NCI-H446 treated with DMSO at 0.1 percent for 48 hours (cell line): Measurements from ENCODE around the gene LGALS7B.
"Not testable (repeated sequence)": the region's sequence is repeated elsewhere in the genome, so short reads cannot be mapped to it uniquely, and the experiment has no call there.

ENCODE experiments used
- DNase-seq: peaks from one replicate; lab custom pipeline; 2025; lab: John Stamatoyannopoulos, UW

The LGALS7B gene

DNA sequence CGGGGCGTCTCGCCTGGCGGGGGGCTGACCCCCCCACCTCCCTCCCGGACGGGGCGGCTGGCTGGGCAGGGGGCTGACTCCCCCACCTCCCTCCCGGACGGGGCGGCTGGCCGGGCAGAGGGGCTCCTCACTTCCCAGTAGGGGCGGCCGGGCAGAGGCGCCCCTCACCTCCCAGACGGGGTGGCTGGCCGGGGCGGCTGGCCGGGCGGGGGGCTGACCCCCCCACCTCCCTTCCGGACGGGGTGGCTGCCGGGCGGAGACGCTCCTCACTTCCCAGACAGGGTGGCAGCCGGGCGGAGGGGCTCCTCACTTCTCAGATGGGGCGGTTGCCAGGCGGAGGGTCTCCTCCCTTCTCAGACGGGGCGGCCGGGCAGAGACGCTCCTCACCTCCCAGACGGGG, 8.8 kb downstream of the LGALS7B start:
- DNase-seq, result not testable (repeated sequence)

DNA sequence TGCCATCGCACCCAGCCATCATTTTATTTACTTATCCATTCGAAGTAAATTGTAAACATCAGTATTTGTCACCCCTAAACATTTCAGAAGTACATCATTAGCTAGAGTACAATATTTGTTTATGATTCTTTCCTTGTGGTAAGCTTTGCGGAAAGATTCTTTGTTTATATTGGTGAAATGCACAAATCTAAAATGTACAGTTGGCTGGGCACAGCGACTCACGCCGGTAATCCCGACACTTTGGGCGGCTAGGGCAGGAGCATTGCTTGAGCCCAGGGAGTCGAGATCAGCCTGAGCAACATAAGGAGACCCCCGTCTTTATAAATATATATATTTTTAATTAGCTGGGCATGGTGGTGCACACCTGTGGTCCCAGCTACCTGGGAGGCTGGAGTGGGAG, 10.1 kb downstream of the LGALS7B start:
- no peak for DNase-seq

DNA sequence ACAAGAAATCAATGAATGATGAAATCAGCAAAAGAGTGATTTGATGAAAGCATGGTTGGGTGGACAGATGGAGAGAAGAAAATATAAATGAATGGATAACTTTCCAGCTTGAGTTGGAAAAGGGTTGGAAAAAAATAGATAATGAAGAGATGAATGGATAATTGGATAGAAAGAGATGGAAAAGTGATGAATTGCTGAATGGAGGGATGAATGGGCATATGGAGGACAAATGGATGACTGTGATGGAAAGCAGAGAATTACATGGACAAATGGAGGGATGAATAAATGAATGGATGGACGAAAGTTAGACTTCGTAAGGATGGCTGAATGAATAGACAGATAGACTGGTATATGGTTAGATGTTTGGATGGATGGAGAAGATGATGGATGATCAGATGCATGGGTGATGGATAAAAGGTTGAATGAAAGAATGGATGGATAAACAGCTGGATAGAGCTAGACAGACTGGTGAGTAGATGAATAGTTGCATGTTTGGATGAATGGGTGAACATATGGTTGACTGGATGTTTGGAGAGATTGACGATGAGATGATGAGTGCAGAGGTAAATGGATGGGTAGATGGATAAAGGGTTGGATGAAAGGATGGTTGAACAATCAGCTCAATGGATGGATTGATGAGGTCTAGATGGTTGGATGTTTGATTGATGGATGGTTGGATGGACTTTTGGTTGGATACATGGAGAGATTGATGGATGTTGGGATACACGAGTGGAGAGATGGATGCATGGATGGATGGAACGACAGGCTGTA, 11.8 kb downstream of the LGALS7B start:
- DNase-seq, result no peak

DNA sequence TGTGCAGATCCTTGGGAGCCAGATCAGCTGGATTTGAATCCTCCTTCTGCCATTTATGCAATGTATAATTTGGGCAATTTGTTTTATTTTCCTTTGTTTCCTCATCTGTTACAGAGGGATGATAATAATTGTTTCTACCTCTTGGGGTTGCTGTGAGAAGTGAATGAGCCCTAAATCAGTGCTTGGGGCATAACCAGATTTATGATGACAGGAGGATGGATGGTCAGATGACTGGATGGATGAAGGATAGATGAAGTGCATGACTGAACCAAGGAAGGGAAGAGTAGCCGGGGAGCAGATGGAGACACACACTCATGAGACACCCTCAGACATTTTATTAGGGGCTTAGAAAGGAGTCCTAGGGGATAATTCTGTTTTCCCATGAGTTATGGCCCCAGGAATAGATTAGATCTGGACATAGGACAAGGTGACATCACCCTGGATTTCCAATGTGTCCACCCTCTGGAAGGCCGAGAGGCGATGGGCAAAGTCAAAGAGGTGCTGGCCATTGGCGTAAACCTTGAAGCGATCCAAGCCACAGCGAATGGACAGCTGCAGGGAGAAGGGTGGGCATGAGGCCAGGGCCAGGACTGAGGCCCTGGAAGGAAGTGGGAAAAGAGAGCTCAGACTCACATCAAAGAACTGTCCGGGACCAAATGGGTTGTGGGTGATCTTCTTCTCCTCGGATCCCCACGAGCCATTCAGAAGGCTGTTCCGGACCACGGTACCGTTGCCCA, 12.5 kb downstream of the LGALS7B start:
- no peak for DNase-seq

DNA sequence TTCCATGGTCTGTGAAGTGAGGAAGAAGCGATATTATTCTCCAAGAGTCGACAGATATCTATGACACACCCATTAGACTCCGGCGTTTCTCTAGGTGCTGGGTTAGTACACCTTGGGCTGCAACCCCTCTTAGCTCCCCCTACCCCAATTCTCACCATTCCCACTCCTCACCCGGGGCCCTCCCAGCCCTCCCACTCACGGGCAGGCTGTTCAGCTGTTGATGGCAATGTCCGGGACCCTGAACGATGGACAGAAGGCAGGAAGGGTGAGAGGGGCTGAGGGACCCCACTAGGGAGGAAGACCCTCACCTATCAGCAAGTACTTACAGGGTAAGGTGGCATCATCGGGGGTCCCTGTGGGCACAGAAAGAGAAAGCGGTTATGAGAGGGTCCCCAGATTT, 14.5 kb downstream of the LGALS7B start:
- no peak for DNase-seq

DNA sequence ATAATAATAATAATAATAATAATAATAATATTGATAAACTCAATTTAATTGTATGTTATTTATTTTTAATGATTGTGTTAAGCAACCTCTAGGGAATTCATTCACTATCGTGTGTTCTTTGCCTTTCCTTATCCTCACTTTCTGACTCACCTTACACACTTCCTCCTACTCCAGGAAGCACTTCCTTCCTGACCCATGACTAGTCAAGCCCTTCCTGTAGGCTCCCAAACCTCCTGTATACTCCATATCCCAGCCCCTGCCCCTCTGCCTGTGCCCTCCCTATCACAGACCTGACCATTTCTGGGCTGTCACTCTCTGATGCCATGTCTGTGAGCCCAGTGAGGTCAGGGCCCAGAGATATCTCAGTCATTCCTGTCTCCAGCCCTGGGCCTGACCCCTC, 16.2 kb downstream of the LGALS7B start:
- no peak for DNase-seq

DNA sequence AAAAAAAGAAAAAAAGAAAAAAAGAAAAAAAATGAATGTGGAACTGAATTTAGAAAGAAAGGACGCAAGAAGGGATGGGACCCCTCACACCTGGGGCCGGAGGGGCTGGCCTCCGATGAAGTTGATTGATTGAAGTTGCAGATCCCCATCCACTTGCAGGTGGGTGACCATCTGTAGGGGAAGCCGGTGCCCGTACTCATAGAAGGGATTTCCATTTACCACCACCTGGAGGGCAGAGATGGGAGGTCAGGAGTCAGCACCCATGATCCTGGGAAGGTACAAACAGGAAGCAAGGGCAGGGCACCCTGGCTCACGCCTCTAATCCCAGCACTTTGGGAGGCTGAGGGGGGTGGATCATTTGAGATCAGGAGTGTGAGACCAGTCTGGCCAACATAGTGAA, 17.4 kb downstream of the LGALS7B start:
- DNase-seq, result no peak

DNA sequence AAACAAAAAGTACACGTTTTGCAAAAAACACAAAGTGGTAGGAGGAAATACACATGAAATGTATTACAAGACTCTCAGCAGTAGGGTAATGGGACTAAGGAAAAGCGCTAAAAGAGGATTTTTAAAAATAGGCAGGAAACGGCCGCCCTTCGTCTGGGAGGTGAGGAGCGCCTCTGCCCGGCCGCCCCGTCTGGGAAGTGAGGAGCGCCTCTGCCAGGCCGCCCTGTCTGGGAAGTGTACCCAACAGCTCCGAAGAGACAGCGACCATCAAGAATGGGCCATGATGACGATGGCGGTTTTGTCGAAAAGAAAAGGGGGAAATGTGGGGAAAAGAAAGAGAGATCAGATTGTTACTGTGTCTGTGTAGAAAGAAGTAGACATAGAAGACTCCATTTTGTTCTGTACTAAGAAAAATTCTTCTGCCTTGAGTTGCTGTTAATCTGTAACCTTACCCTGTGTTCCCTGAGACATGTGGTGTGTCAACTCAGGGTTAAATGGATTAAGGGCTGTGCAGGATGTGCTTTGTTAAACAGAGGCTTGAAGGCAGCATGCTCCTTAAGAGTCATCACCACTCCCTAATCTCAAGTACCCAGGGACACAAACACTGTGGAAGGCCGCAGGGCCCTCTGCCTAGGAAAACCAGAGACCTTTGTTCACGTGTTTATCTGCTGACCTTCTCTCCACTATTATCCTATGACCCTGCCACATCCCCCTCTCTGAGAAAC, 18.5 kb downstream of the LGALS7B start:
- DNase-seq, result not testable (repeated sequence)

DNA sequence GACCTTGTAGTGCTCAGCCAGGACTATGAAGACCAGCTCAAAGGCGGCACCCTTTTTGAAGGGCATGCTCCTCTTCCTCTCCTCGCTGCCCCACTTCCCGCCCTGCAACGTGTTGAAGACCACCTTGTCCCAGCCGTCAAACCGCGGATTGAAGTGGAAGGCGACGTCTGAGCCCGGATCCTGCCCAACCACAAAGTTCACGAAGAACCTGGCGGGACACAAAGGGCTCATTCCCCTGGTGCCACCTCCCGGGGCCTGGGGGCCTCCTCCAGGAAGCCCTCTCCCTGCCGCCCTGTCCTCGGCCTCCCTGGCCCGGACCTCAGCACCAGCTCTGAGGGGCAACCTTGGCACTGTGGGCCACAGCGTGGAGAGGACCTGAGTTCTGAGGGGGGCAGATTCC, 19.7 kb downstream of the LGALS7B start:
- DNase-seq, result no peak

DNA sequence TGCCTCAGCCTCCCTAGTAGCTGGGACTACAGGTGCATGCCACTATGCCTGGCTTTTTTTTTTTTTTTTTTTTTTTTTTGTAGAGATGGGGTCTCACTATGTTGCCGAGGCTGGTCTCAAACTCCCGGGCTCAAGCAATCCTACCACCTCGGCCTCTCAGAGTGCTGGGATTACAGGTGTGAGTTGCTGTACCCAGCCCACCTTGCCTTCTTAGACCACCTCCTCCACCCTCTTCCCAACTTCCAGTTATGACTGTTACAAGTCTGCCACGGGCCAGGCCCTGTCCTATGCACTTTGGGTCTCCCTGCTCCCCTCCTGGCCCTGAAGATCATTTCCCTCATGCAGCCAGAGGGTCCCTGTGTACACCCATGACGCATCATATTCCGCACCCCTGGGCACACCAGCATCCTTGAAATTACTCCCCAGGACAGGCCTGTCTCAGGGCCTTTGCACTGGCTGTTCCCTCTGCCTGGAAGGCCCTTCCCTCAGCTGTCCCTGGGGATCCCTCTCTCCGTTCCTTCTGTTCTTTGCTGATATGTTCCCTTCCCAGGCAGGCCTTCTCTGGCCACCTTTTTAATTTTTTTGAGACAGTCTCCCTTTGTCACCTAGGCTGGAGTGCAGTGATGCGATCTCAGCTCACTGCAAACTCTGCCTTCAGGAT, 20.7 kb downstream of the LGALS7B start:
- no peak for DNase-seq

DNA sequence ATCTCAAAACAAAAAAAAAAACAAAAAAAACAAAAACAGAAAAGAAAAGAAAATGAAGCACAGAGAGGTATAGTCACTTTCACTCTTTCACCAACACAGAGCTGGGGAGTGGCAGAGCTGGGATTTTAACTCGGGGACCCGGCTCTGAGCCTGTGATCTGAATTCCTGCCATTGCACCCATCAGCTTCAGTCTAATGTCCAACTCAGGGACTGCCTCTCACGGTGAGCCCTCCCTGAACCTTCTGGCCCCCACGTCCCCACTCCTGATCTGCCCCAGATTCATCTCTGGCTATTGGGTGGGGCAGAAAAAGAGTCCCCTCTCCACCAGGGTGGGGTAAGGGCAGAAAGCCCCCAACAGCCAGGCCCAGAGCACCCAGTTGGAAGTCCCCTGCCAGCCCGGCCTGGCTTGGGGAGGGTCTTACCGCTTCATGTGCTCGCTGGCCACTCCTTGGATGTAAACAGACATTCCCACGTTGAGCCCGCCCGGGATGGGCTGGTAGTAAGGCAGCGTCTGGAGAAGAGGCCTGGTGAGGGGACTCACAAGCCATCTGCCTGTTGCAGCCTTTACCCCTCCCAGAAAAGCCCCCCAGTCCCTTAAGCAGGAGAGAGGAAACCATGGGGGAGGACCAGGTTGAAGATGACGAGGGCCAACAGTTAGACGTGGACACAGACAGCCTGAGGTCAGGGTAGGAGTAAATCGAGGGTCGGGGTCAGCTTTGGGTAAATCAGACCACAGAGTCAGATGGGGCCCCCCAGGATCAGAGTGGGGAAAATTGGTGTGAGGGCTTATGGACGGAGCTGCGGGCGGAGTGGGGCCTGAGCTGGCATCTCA, 23.2 kb downstream of the LGALS7B start:
- DNase-seq, result no peak

DNA sequence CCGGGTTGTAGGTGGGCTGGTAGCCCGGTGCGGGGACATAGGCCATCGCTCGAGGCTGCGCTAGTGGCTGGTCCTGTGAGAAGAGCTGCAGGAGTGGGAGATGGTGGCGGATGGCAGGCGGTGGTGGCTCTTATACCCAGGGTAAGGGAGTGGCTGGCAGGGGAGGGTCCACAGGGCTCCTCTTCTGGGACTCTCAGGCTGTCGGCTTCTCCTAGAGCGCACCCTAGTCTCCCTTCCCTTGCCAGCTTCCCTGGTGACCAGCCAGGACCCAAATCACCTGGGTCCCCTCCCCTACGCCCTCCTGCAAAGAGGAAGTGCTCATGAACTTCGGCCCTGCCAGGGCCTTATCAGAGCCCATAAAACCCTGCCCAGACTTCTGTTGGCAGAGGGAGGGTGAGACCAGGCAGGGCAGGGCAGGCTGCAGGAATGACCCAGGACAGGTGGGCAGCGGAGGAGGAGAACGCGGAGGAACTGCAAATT, 23.9 kb downstream of the LGALS7B start, which contains the start of gene LGALS4:
TSS of gene LGALS4 (minus strand) at position 105 of the 480 bp plus-strand sequence. CDS start at position 46, 59 bp downstream.
- no peak for DNase-seq

DNA sequence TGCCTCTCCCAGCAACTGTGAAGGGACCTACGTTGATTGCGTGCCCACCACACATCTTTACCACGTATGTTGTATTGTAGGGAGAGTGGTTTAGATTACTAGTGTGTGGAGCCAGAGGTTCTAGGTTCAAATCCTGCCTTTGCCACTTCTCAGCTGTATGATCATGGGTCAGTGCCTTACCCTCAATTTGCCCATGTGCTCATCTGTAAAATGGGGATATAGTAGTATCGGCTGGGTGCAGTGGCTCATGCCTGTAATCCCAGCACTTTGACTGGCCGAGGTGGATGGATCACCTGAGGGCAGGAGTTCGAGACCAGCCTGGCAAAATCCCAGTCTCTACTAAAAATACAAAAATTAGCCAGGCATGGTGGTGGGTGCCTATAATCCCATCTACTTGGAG, 24.3 kb downstream of the LGALS7B start:
- no peak for DNase-seq

DNA sequence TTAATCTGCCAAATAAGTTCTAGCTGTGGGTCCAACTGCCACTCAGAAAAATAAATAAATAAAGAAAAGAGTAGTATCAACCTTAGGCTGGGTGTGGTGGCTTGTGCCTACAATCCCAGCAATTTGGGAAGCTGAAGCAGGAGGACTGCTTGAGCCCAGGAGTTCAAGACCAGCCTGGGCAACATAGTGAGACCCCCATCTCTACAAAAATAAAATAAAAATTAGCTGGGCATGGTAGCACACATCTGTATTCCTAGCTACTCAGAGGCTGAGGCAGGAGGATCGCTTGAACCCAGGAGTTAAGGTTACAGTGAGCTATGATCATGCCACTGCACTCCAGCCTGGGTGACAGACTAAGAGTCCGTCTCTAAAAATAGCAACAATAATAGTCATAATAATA, 24.9 kb downstream of the LGALS7B start:
- not testable (repeated sequence) for DNase-seq

DNA sequence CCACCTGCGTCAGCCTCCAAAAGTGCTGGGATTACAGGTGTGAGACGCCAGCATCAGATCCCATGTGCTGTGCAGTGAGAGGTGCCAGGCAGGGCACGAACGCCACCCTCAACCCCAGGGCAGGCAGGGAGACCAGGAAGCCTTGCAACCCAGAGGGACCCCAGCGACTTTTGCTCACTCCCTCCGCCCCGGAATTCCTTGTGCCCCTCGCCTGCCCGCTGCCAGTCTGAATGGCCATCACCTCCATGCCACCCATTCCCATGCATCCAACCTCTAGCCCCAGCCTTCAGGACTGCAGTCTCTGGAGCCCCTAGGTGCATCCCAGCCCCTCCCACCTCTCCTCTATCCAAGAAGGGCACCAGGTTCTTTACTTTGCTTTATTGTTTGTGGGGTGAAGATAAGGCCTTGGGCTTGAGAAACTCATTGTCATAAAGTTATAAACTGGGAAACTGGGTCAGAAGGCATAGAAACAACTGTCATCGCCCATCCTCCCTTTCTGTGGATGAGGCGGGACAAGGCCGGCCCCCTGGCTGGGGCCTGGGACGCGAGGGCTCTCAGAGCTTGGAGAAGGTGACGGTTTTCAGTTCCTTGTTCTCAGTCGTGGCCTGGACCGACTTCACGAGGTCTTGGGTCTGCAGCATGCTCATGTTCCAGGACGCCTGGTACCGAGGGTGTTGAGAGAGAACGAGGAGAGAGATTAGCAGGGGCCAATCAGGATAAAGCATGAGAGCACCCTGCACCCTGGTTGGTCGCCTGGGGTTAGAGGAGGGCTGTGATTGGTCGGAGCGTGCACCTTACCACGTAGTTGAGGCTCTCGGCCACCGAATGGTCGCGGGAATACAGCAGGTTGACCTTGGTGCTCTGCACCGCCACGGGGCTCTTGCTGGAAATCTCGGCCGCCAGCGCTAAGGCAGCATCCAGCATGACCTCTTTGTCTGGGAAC, 26.3 kb downstream of the LGALS7B start:
- no peak for DNase-seq

DNA sequence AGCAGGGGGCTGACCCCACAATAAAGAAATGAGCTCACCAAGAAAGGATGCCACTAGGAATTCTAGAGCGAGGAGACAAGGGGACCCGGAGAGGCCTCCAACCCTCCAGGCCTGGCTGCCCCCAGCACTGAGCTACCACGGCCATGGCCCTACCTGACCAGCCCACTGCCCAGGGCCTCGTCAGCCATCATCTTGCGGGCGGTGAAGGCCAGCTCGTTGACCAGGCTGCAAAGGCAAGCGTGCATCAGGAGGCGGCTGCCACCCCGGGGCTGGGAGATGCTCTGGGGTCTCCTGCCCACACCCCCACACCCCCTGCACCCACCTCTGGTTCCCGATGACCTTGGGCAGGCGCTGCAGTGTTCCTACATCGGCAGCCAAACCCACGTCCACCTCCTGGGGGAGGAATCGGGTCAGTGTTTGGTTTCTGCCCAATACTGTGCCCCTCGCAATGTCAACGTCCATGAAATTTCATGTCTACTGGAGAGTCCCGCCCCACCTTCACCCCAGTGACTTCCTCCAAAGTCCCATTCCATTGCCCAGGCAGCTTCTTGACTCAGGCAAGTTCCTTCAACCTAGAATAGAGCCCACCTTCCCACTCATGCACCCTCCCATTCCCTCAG, 27.2 kb downstream of the LGALS7B start:
- no peak for DNase-seq

DNA sequence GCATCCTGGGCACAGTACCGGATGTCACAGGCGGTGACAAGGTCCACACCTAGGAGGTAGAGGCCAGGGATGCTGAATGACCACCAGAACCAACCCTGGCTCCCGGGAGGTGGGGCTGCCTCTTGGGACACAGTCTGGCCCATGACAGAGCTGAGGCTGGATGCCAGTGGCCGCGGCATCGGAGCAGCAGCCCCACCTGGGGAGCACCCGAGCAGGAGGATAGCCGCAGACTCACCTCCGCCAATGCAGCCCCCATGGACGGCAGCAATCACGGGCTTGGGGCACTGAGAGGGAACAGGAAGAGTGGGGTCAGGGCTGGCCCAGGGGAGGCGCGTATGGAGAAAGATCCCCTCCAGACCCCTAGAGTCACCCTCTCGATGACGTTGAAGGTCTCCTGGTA, 28.1 kb downstream of the LGALS7B start:
- DNase-seq, result no peak

DNA sequence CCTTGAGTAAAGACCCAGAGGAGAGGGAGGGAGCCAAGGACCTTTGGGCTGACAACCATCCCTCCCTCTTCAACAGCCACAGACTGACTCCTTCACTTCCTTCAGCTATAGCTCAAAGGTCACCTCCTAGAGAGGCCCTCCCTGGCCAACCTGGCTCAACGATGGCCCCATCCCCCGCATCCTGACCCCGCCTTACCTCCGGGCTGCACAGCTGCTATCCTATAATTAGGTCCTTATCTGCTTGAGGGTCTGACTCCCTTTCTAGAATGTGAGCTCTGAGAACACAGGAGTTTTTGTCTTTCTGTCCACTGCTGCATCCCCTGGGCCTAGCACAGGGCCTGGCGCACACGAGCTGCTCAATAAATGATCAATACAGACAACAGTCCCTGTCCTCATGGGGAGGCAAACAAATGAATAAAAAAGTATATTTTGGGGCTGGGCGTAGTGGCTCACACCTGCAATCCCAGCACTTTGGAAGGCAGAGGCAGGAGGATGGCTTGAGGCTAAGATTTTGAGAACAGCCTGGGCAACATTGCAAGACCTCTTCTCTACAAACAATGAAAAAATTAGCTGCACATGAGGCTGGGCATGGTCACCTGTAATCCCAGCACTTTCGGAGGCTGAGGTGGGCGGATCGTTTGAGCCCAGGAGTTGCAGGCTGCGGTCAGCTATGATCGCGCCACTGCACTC, 30.4 kb downstream of the LGALS7B start:
- DNase-seq, result no peak

DNA sequence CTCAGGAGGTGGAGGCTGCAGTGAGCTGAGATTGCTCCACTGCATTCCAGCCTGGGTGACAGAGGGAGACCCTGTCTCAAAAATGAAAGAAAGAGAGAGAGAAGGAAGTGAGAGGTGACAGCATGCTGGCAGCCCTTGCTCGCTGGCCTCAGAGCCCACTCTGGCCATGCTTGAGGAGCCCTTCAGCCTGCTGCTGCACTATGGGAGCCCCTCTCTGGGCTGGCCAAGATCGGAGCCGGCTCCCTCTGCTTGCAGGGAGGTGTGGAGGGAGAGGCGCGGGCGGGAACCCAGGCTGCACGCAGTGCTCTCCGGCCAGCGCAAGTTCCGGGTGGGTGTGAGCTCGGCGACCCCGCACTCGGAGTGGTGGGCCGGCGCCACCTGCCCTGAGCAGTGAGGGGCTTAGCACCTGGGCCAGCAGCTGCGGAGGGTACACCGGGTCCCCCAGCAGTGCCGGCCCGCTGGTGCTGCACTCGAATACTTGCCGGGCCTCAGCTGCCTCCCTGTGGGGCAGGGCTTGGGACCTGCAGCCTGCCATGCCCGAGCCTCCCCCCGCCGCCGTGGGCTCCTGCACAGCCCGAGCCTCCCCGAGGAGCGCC, 32.3 kb downstream of the LGALS7B start:
- not testable (repeated sequence) for DNase-seq
